HG03432 (cell line): ENCODE measurements around the gene GLDC.

Source experiments
- ATAC-seq: cut with Tn5 transposase; IDR thresholded peaks from one replicate; pipeline ENCODE4 v1.9.1; 2021; ENCODE audit warnings: mild to moderate bottlenecking, moderate library complexity; ENCODE audit not compliant: unreplicated experiment

Gene GLDC

GRCh38 chr9:6665628-6666027, 20.1 kb upstream of the GLDC start:
- no peak for ATAC-seq

DNA sequence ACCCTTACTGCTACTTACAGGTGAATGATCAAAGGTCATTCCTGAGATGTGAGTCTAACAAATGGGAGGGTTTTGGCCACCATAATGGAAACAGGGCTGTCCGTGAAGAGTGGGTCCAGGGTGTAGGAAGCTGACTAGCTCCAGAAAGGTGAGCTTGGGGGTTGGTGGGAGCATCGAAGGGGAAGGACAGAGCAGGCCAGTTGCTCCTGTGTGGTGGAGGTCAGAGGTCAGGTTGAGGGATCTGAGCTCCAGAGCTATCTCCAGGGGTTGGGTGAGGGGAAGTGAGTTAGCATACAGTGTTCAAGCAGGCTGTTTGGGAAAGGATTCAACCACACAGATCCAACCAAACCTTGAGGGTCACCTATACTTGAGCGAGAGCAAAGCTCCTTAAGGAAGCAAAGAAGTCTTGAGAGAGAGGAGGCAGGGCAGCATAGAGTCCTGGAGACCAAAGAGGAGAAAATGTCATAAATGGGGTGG, 18.7 kb upstream of the GLDC start:
- ATAC-seq = no peak

DNA sequence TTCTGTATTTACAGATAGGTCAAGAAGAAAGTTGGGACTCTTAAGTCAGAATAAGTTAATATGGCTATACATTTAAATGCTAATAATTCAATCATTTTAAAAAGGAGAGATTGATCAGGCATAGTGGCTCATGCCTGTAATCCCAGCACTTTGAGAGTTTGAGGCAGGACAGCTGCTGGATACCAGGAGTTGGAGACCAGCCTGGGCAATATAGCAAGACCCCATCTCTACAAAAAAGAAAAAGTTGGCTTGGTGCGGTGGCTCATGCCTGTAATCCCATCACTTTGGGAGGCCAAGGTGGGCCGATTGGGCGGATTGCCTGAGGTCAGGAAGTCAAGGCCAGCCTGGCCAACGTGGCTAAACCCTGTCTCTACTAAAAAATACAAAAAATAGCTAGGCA, 15.0 kb upstream of the GLDC start:
- no peak for ATAC-seq

DNA sequence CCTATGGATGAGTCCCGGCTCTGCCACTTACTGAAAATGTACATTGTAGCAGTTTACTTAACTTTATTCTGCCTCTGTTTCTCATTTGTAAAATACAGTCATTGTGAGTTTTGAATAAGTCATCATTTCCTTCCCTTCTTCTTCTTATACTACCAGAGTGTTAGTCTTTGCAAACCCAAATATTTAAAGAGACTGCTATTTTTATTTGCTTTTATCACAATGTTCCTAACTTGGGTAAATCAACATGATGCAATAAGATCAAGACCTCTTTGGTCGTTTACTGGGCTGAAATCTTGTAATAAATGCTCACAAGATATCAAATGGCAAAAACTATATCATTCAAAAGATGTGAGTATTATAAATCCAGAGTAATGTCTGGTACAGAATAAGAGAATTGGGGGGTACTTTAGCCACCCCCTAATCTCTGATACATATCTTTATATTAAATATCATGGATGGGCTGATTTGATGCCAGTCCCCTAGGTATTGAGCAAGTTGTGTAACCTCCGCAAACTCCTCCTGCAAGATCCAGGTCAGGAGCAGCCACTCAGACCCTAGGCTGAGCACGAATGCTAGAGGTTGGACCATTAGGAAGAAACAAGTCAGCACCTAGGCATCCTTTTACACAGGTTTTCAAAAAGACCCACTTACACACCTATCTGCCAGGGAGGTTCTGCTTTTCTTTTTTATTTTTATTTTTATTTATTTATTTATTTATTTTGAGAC, 13.3 kb upstream of the GLDC start:
- ATAC-seq = no peak

GRCh38 chr9:6656614-6657300, 11.2 kb upstream of the GLDC start:
- ATAC-seq = no peak

- peak; percentile 88 for ATAC-seq
Measured at GRCh38 chr9:6655036-6655435, 9.5 kb upstream of the GLDC start.

DNA sequence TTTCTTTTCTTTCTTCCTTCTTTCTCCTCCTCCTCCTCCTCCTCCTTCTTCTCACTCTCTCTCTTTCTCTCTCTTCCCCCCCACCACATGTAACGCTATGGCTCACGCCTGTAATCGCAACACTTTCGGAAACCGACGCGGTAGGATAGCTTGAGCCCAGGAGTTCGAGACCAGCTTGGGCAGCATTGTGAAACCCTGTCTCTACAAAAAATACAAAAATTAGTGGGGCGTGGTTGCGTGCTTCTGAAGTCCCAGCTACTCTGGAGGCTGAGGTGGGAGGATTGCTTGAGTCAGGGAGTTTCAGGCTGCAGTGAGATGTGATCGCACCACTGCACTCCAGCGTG, 736 bp upstream of the GLDC start:
- no peak for ATAC-seq

DNA sequence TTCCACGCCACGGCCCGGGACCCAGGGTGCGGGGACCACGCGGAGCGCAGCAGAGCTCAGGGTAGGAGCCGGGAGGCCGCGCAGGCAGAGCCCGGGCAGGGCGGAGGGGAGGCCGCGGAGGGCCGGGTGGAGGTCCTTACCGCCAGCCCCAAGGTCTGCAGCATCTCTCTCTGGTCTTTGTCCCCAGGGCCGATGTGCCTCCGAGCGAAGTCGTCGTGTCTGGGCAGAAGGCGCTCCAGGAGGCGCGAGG, 499 bp downstream of the GLDC start:
- ATAC-seq = peak; percentile 38

GRCh38 chr9:6644346-6645104, 1.0 kb downstream of the GLDC start:
- no peak for ATAC-seq

DNA sequence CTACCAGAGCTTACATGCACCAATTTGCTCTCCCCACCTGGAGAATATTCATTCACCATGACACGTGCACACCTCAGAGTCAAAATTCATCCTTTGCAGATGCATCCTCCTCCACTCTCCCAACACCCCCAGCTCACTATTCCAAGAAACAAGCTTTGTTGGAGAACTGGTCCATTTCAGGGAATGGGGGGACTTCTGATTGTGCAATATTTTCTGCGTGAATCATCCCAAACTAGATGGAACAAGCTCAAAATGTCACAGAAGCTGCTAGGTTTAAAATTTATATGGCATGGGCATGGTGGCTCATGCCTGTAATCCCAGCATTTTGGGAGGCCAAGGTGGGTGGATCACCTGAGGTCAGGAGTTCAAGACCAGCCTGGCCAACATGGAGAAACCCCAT, 3.6 kb downstream of the GLDC start:
- no peak for ATAC-seq

DNA sequence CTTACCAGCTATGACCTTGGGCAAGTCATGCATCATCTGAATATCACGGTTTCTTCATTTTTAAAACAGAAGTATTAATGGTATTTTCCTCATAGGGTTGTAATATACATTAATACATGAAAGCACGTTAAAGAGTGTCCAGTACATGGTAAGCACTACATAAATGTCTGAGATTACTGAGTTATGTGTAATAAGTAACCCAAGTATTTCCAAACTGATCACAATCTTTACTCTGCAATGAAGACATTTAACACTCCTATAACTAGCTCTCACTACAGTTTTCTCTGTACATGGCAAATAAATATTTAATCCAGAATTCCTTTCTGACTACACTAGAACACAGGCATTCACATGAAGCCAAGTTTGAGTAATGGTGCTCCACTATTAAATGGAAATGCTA, 4.0 kb downstream of the GLDC start:
- no peak for ATAC-seq

DNA sequence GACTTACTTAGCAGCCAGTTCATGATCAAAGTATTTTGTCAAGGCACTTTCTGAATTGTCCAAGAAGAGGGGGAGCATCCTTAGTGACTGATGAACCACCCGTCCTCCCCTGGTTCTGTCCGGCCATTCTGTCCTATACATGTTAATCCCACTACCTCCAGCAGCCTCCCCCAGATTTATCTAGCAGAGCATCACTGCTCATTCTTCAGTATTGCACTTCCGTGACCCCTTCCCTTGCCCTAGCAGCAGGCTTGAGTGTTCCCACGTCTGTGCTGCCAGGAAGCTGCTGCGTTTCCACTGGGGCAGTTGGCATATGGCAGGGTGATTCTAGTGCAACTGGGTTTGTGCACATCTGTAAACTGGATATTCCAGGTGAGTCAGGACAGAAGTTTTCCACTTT, 4.5 kb downstream of the GLDC start:
- no peak for ATAC-seq

DNA sequence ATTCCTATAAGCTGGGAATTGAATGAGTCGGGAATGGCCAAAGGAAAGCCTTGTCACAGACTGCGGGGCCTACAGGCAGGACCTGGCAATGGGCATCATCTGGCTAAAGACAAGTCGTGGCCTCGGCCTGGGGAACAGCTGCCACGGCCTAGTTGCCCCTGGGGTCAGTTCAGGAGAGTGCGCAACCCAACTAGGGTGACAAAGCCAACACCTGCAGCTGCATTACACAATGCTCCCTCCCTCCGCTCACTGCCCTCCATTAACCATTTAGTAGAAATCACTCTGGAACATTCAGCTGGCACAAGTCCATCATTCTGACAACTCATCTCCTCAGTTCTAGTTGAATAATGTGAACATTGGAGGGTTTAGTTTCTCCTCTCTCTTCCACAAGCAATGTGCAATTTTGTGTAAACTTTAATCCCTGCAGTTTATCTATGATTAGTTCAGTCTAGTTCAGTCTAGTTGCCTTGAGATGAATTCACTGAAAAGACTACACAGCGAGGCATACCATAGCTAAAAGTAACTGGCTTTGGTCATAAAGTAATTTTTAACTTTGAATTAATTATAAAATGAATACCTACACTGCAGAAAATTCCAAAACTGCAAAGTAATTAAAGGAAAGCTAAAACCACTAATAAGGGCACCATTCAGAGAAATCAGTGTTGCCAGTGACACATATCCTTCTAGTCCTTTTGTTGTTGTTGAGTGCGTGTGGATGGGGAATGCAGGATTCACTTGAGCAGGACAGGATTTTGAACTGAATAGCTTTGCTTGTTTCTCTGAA, 5.1 kb downstream of the GLDC start:
- ATAC-seq = no peak

DNA sequence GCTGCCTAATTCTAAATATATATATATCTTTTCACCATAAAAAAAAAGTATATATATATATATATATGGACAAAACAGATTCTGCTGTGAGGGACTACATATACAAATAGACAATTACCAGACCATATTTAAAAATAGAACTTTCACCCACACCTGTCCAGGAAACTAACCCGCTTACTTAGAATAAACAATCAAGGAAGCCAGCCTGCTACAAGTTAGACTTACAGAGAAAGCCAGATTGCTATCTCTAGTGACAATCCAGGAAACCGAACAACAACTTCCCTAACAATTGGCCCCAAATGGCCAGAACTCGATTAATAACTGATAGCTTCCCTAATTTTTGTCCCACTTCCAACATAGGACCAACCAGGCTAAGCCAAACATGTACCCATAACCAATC, 5.9 kb downstream of the GLDC start:
- ATAC-seq = no peak

DNA sequence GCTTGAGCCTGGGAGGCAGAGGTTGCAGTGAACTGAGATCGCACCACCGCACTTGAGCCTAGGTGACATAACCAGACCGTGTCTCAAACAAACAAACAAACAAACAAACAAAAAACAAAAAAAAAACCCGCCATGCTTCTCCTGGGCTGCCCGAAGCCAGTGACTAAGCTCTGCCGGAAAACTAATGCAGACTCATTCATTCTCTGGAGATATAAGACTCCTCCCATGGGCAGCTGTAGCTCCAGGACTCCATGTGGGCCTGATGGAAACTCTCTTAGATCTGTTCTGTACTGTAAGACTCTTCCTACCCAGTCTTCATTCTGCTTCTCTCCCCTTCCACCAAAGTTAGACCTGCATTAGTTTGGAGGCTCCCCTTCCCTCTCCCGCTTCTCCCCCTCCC, 11.1 kb downstream of the GLDC start:
- ATAC-seq = no peak

DNA sequence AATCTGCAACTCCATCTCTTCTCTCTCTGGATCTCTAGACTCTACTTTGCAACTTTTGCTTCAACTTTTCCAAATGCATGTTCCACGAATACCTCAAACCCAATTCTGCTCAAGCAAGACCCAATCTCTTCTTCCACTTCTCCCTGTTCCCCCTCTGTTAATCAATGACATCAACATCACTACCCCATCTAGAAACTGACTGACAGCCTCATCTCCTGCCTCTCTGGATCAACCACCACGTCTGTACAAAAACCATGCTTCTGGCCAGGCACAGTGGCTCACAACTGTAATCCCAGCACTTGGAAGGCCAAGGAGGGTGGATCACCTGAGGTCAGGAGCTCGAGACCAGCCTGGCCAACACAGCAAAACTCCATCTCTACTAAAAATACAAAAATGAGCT, 12.2 kb downstream of the GLDC start:
- ATAC-seq = no peak

DNA sequence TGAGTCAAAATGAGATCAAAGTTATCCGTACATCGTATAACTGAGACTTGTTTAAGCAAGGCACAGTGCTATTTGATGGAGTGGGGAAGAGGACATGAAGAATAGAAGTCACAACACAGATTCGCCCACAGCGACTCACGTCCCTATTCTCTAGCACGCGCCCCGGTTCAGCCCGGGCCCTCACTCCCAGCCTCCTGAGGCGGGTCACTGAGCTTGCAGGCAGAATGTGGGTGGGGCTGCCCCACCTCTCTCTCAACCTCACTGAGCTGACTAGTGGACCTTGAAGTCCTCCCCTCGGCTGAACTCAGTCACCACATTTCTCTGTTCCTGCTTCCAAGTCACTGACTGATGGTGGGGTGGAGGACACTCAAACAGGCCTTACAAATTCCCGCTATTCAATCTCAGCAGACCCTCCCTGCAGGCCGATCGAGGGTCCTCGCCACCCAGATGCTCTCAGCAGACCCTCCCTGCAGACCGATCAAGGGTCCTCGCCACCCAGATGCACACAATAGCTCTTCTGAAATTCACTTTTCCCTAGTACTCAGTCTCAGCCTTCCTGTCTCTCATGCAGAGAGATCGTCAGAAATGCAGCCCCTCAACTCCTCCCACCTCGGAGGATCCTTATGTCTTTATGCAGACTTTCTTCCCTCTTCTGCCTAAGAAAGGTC, 12.9 kb downstream of the GLDC start:
- ATAC-seq = peak; percentile 94

DNA sequence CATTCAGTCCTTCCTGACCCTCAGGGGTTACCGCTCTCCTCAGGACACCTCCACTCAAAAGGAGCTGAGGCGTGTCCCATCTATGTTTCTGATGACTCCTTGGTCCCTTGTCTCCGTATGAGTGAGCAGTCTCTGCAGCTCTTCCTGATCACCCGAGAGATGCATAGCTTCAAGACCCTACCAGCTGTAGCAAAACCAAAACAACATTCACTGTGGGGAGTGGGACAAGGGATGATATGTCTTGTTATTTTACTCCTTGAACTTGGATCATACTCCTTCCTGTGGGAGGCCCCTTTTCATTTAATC, 14.4 kb downstream of the GLDC start:
- ATAC-seq = peak; percentile 32

- peak; percentile 66 for ATAC-seq
Measured at GRCh38 chr9:6630502-6631206, 14.9 kb downstream of the GLDC start.

- no peak for ATAC-seq
Measured at GRCh38 chr9:6628704-6629103, 16.8 kb downstream of the GLDC start.

DNA sequence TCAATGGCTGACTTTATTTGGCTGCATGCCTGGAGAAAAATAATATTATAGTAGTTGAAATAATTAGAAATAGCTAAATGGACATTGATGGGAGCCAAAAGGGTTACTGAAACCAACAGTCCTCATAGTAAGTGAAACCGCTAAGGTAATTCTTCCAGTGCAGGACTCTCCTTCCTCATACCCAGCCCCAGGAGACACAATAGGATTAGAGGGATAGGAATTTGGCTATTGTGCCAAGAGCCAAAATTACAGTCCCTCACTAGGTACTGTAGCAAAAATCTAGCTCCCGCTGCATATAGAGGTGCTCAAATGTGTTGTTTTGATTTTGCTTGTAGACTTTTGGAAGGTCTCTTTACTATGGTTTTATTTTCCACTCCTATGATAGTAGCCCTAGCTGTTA, 20.2 kb downstream of the GLDC start:
- no peak for ATAC-seq
